Mucosa of descending colon (tissue), 3 donors: ENCODE measurements around the gene ENPEP. TPM values are rescaled to one million over a fixed set of nuclear protein-coding genes. Genes with fewer than 3 reads are reported as not detected.
"Not testable (repeated sequence)": the region's sequence is repeated elsewhere in the genome, so short reads cannot be mapped to it uniquely, and the experiment has no call there.

ENCODE experiments used
- ATAC-seq: fragments of 200-7000 bp; cut with Tn5 transposase; one replicate; pipeline ENCODE4 v1.9.1; 2020; ENCODE audit warnings: mild to moderate bottlenecking, moderate library complexity
- DNase-seq, 3 donors: peaks; one replicate each; pipeline ENCODE4 v3.0.0-alpha.2; 2020
- H3K36me3 ChIP-seq: fragments of 200-600 bp; one replicate; pipeline ENCODE4 v1.8.0; 2021; ENCODE audit warnings: low read depth, mild to moderate bottlenecking
- H3K4me1 ChIP-seq: fragments of 200-600 bp; one replicate; pipeline ENCODE4 v1.8.0; 2021; ENCODE audit warnings: low read depth, mild to moderate bottlenecking
- H3K4me3 ChIP-seq: fragments of 200-600 bp; one replicate; pipeline ENCODE4 v1.8.0; 2021; ENCODE audit warnings: mild to moderate bottlenecking
- H3K9me3 ChIP-seq: fragments of 200-600 bp; one replicate; pipeline ENCODE4 v1.8.0; 2021; ENCODE audit warnings: mild to moderate bottlenecking
- CTCF ChIP-seq: fragments of 200-600 bp; IDR thresholded peaks from one replicate; pipeline ENCODE4 v1.8.0; 2022; ENCODE audit warnings: antibody characterized with exemption, mild to moderate bottlenecking
- intact Hi-C, 2 donors: fragments of 100-400 bp; cut with DNase I in 1 of 2; cut with micrococcal nuclease in 1 of 2; formaldehyde crosslinking; loops; one replicate each; pipeline versions ENCODE4 v1.11.0 to v1.11.1; 2022; cut with DNase I, micrococcal nuclease
- total RNA-seq, 3 donors: library from RNA; stranded (reverse); fragmentation: NEBNext Ultra II Directional in 2 of 3; extraction: Animal tissue kit (Norgen Biotek cat#: 25700) in 2 of 3; gene quantifications; one replicate each; pipeline versions ENCODE4 v1.2.1 to v1.2.4, GENCODE V29; 2021 to 2023
- donor health status: DM: no; HTN: no; CAD: no; lungs with moderate emphysema.
- donor health status: DM: no; HTN: no; CAD: no.
- donor health status: DM: no; HTN: yes; CAD: no.

The ENPEP gene
- total RNA-seq, 3 donors from 2014 or later, result 1.2 to 2.1 (median 1.5) TPM

DNA sequence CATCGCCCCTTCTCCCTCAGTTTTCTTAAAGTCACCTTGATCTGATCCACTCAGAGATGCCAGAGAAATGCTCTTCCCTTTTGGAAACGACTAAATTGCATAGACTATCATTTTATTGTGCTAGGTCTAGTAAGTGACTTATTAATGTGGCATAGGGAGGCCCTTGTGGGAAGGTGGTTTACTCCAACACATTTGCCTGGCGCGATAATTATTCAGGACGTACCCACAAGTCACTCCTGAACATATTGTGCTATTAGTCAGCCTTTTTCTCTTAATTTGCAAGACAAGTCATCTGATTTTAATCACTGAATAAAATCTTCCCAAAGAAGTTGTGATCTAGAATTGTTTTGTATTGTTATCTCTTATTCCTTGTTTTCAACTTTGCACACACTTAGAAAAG is 7.6 kb downstream of the ENPEP start:
- Histone ChIP-seq H3K36me3 (no peaks in the 10 kb centered on the region), H3K9me3 (no peaks in the 10 kb centered on the region), H3K4me3 (no peak overlapping the region), H3K4me1 (peaks cover 7% of the 10 kb centered on the region)
- intact Hi-C loops, result no loop called here
- DNase-seq (no peak), ATAC-seq (no peak)
- TF ChIP-seq CTCF, result no peak

- TF ChIP-seq CTCF, result no peak
These were observed 8.1 kb downstream of the ENPEP start for GRCh38 chr4:110484029-110484428.

GRCh38 chr4:110484767-110485166 is 8.8 kb downstream of the ENPEP start:
- ATAC-seq (no peak), DNase-seq (no peak)
- H3K4me1 ChIP-seq, result peaks cover 7% of the 10 kb centered on the region
- H3K36me3 ChIP-seq, result no peaks in the 10 kb centered on the region
- no peak for TF ChIP-seq CTCF
- no peaks in the 10 kb centered on the region for H3K9me3 ChIP-seq
- intact Hi-C loops, result no loop called here
- H3K4me3 ChIP-seq, result no peak overlapping the region

More at GRCh38 chr4:110484029-110484428, 8.1 kb downstream of the ENPEP start:
- ATAC-seq (no peak), DNase-seq (no peak)
- no peak overlapping the region for H3K4me3 ChIP-seq
- peaks cover 7% of the 10 kb centered on the region for H3K4me1 ChIP-seq
- H3K9me3 ChIP-seq, result no peaks in the 10 kb centered on the region
- intact Hi-C loops, result no loop called here
- no peaks in the 10 kb centered on the region for H3K36me3 ChIP-seq

DNA sequence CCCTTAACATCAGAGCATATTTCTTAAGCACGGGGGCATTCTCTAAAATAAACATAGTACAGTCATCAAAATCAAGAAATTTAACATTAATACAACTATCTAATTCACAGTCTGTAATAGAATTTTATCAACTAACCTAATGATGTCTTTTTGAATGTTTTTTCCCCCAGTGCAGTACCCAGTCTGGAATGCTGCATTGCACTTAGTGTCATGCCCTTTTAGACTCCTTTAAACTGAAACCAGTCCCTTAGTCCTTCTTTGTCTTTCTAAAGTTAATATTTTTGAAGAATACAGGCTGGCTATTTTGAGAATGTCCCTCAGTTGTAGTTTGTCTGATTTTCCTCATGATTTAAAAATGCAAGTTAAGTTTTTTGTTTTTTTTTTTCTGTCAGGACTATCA is 9.5 kb downstream of the ENPEP start:
- no peak for TF ChIP-seq CTCF
- peaks cover 7% of the 10 kb centered on the region for H3K4me1 ChIP-seq
- H3K9me3 ChIP-seq, result no peaks in the 10 kb centered on the region
- H3K4me3 ChIP-seq, result no peak overlapping the region
- intact Hi-C loops, result no loop called here
- ATAC-seq (no peak), DNase-seq (no peak)
- no peaks in the 10 kb centered on the region for H3K36me3 ChIP-seq

DNA sequence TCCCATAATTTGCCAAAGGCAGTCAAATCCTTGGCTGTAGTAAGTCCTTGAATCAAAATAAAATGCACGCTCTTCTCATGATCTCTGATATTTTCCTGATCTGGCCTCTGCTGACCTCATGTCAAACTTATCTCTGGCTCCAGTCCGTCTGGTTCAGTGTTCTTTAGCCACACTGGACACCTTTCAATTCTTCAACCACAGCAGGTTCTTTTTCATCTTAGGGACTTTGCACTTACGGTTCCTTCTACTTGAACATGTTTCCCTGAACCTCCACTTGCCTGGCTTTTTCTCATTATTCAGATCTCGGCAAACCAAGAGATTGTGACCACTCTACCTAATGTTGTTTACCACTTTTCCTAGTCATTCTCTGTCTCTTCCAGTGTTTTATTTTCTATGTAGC is 10.3 kb downstream of the ENPEP start:
- Histone ChIP-seq H3K9me3 (no peaks in the 10 kb centered on the region), H3K4me3 (no peak overlapping the region), H3K4me1 (peaks cover 7% of the 10 kb centered on the region), H3K36me3 (no peaks in the 10 kb centered on the region)
- no peak for TF ChIP-seq CTCF
- DNase-seq (no peak), ATAC-seq (no peak)
- intact Hi-C loops, result no loop called here

- DNase-seq, H3K4me1 ChIP-seq, H3K9me3 ChIP-seq, ATAC-seq, H3K4me3 ChIP-seq, intact Hi-C loops, H3K36me3 ChIP-seq: not testable (repeated sequence)
These were observed 10.9 kb downstream of the ENPEP start for GRCh38 chr4:110486850-110487249.
